ENCODE data around the gene PCID2. TPM values are rescaled to one million over a fixed set of nuclear protein-coding genes. Genes with fewer than 3 reads are reported as not detected.

PCID2 gene
- polyA plus RNA-seq, 3 donors from 2014 or later = 47.8 to 63.2 (median 60.2) TPM

GRCh38 chr13:113229791-113230190, 21.3 kb upstream of the PCID2 start:
- peak overlapping the region in 3 of 6 donors; percentile 5 to 15 (median 6) for H3K27ac Mint-ChIP-seq

DNA sequence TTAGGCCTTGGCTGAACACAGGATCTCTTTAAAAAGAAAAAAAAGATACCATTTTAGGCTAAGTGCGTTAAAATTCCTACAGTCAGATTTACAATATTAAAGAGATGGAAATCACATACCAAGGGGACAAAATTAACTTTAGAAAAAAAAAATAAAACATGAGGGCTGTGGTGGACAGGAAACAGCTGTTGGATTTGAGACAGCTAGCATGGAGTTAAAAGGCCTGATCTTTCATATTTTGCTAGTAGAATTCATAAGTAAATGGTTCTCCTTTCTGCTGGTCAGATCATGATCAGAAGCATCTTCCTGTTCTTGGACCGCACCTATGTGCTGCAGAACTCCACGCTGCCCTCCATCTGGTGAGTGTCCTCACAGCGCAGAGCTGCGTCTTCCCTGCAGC, 20.7 kb upstream of the PCID2 start:
- Mint-ChIP-seq H3K36me3 (peaks cover 10 to 33% (median 27%) of the 10 kb centered on the region in 3 donors), H3K27ac (peak overlapping the region in 1 of 6 donors; percentile 61), H3K9me3 (no peaks in the 10 kb centered on the region), H3K4me3 (no peak overlapping the region), H3K4me1 (peaks cover 5 to 8% of the 10 kb centered on the region in 2 donors), H3K27me3 (ENCODE audit: low read depth in 3 of 3) (peaks cover 0 to 8% (median 2%) of the 10 kb centered on the region in 3 donors)
- no peak for DNase-seq

More at GRCh38 chr13:113229791-113230190, 21.3 kb upstream of the PCID2 start:
- Mint-ChIP-seq H3K36me3 (peaks cover 10 to 30% (median 23%) of the 10 kb centered on the region in 3 donors), H3K27me3 (ENCODE audit: low read depth in 3 of 3) (peaks cover 0 to 8% (median 2%) of the 10 kb centered on the region in 3 donors), H3K4me3 (no peak overlapping the region), H3K4me1 (peaks cover 5 to 7% of the 10 kb centered on the region in 2 donors), H3K9me3 (no peaks in the 10 kb centered on the region)
- DNase-seq = no peak

DNA sequence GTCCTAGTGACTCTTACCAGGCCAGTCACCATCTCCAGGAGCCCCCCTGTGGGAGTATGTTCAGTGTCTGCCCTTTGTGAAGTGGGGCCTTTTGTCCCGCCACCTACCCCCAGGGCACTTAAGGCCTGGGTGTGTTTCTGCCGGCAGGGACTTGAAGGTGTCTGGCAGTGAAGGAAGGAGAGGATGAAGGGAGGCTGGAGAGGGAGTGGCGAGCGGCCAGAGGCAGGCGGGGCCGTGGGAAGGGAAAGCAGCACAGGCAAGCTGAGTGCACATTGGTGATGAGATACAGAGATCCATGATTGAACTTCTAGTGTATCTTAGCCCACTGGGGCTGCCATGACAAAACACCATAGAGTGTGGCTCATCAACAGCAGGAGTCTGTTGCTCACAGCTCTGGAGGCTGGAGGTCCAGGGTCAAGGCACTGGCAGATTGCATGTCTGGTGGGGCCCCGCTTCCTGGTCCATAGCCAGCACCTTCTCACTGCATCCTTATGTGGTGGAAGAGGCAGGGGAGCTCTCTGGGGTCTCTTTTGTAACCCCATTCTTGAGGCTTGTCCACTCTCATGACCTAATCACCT, 18.5 kb upstream of the PCID2 start:
- peaks cover 2 to 6% (median 5%) of the 10 kb centered on the region in 3 donors for H3K27me3 Mint-ChIP-seq (ENCODE audit: low read depth in 3 of 3)
- H3K9me3 Mint-ChIP-seq = peaks cover 0 to 2% (median 0%) of the 10 kb centered on the region in 6 donors
- H3K4me3 Mint-ChIP-seq = no peak overlapping the region
- peaks cover 18% of the 10 kb centered on the region in 2 donors for H3K4me1 Mint-ChIP-seq
- peaks cover 19 to 35% (median 26%) of the 10 kb centered on the region in 3 donors for H3K36me3 Mint-ChIP-seq
- DNase-seq = no peak
- H3K27ac Mint-ChIP-seq = peak overlapping the region in 3 of 6 donors; percentile 57 to 71 (median 67)

DNA sequence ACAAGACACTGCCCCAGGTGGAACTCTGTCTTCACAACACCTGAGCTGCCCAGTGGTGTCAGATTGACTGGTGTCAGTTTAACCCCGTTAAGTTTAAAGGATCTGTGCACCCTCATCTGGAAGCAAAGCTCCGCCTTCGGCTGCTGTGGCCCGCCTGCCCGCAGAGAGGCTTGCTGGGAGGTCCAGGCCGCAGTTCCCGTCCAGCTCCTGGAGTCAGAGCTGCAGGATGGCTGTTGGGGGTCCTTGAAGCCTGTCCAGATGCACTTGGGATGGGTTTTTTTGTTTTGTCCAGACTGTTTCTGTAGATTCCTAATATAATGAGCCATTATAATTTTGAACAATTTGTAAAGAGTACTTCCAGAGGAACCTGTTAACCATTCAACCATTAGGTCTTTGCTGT, 17.0 kb upstream of the PCID2 start:
- peaks cover 0 to 2% (median 0%) of the 10 kb centered on the region in 6 donors for H3K9me3 Mint-ChIP-seq
- H3K4me3 Mint-ChIP-seq = no peak overlapping the region
- H3K4me1 Mint-ChIP-seq = peaks cover 29 to 31% of the 10 kb centered on the region in 2 donors
- peaks cover 21 to 39% (median 31%) of the 10 kb centered on the region in 3 donors for H3K36me3 Mint-ChIP-seq
- no peak overlapping the region for H3K27ac Mint-ChIP-seq
- DNase-seq = no peak
- H3K27me3 Mint-ChIP-seq (ENCODE audit: low read depth in 3 of 3) = peaks cover 2 to 6% (median 5%) of the 10 kb centered on the region in 3 donors

- H3K4me1 Mint-ChIP-seq = peaks cover 37 to 42% of the 10 kb centered on the region in 2 donors
These were observed 16.0 kb upstream of the PCID2 start for GRCh38 chr13:113224486-113224885.

DNA sequence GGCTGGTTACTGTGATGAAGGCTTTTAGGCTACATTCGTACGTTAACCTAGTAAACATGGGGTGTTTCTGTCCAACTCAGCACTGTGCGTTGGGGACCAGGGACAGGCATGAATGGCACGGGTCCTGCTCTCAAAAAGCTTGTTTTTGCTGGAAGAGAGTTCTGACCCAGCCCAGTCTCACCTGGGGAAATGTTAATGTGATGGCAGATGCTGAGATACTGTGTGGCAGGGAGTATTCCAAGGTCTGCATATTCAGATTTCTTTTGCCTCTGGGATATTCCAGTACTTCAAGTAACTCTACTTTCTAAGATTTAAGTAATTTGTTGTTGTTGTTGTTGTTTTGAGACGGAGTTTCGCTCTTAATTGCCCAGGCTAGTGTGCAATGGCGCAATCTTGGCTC, 14.6 kb upstream of the PCID2 start:
- no peak overlapping the region for H3K4me3 Mint-ChIP-seq
- peak overlapping the region in 1 of 6 donors; percentile 64 for H3K27ac Mint-ChIP-seq
- peaks cover 15 to 39% (median 23%) of the 10 kb centered on the region in 3 donors for H3K36me3 Mint-ChIP-seq
- H3K27me3 Mint-ChIP-seq (ENCODE audit: low read depth in 3 of 3) = peaks cover 2 to 5% (median 3%) of the 10 kb centered on the region in 3 donors
- no peak for DNase-seq
- H3K4me1 Mint-ChIP-seq = peaks cover 39 to 53% of the 10 kb centered on the region in 2 donors
- peaks cover 0 to 2% (median 0%) of the 10 kb centered on the region in 6 donors for H3K9me3 Mint-ChIP-seq

More at GRCh38 chr13:113224486-113224885, 16.0 kb upstream of the PCID2 start:
- peaks cover 15 to 42% (median 26%) of the 10 kb centered on the region in 3 donors for H3K36me3 Mint-ChIP-seq
- no peak for DNase-seq
- peaks cover 0 to 2% (median 0%) of the 10 kb centered on the region in 6 donors for H3K9me3 Mint-ChIP-seq
- peaks cover 2 to 5% (median 3%) of the 10 kb centered on the region in 3 donors for H3K27me3 Mint-ChIP-seq (ENCODE audit: low read depth in 3 of 3)
- H3K4me3 Mint-ChIP-seq = no peak overlapping the region
- H3K27ac Mint-ChIP-seq = peak overlapping the region in 1 of 6 donors; percentile 46

GRCh38 chr13:113220877-113221276, 12.4 kb upstream of the PCID2 start:
- H3K27ac Mint-ChIP-seq = peak overlapping the region in 1 of 6 donors; percentile 0
- peaks cover 11 to 32% (median 18%) of the 10 kb centered on the region in 3 donors for H3K36me3 Mint-ChIP-seq

GRCh38 chr13:113220141-113220598, 11.7 kb upstream of the PCID2 start:
- H3K4me1 Mint-ChIP-seq = peaks cover 37 to 50% of the 10 kb centered on the region in 2 donors
- no peak for DNase-seq
- peaks cover 11 to 29% (median 18%) of the 10 kb centered on the region in 3 donors for H3K36me3 Mint-ChIP-seq
- peaks cover 0 to 4% (median 2%) of the 10 kb centered on the region in 3 donors for H3K27me3 Mint-ChIP-seq (ENCODE audit: low read depth in 3 of 3)
- H3K27ac Mint-ChIP-seq = peak overlapping the region in 1 of 6 donors; percentile 3
- H3K4me3 Mint-ChIP-seq = no peak overlapping the region
- H3K9me3 Mint-ChIP-seq = peaks cover 0 to 2% (median 0%) of the 10 kb centered on the region in 6 donors

More at GRCh38 chr13:113220877-113221276, 12.4 kb upstream of the PCID2 start:
- Mint-ChIP-seq H3K27me3 (ENCODE audit: low read depth in 3 of 3) (peaks cover 0 to 4% (median 2%) of the 10 kb centered on the region in 3 donors), H3K4me1 (peaks cover 37 to 50% of the 10 kb centered on the region in 2 donors), H3K4me3 (no peak overlapping the region), H3K9me3 (peaks cover 0 to 2% (median 0%) of the 10 kb centered on the region in 6 donors)
- peak in 1 of 3 donors; percentile 18 for DNase-seq

DNA sequence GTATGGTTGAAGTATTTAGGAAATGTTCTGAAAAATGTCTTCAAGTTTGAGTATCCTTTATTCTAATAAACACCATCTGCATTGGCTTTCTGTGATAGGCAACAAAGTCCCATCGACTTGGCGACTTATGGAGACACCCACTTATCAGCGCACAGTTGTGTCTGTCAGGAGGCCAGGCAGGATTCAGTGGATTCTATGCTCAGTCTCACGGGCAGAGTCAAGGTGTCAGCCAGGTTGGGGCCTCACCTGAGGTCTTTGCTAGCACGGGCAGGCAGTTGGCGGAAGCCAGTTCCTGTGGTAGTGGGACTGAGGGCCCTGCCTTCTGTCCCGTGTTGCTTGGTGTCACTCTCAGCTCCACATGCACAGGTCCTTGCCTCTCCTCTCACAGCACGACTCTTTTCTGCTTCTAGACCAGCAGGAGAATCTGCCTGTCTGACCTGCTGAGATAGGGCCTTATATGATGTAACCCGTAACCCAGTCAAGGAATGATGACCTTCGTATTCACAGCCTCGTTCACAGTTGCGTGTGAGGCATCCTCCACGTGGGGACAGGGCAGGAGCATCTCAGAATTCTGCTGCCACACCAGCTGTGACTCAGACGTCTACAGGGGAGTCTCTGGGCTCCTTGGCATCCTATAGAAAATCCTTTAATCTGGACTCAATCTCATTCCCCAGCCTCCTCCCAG, 10.9 kb upstream of the PCID2 start:
- no peak for DNase-seq
- Mint-ChIP-seq H3K4me1 (peaks cover 36 to 50% of the 10 kb centered on the region in 2 donors), H3K27me3 (ENCODE audit: low read depth in 3 of 3) (peaks cover 0 to 4% (median 2%) of the 10 kb centered on the region in 3 donors), H3K36me3 (peaks cover 10 to 26% (median 11%) of the 10 kb centered on the region in 3 donors), H3K4me3 (no peak overlapping the region), H3K27ac (peak overlapping the region in 1 of 6 donors; percentile 3), H3K9me3 (peaks cover 0 to 2% (median 0%) of the 10 kb centered on the region in 6 donors)

GRCh38 chr13:113218586-113218985, 10.1 kb upstream of the PCID2 start:
- Mint-ChIP-seq H3K27ac (peak overlapping the region in 1 of 6 donors; percentile 31), H3K27me3 (ENCODE audit: low read depth in 3 of 3) (peaks cover 0 to 4% (median 2%) of the 10 kb centered on the region in 3 donors), H3K4me1 (peaks cover 36 to 50% of the 10 kb centered on the region in 2 donors), H3K36me3 (peaks cover 10 to 21% (median 11%) of the 10 kb centered on the region in 3 donors), H3K4me3 (no peak overlapping the region), H3K9me3 (peaks cover 0 to 2% (median 0%) of the 10 kb centered on the region in 6 donors)
- DNase-seq = no peak

GRCh38 chr13:113216254-113217048, 8.0 kb upstream of the PCID2 start:
- H3K9me3 Mint-ChIP-seq = no peaks in the 10 kb centered on the region
- H3K27ac Mint-ChIP-seq = peak overlapping the region in 1 of 6 donors; percentile 22
- H3K4me3 Mint-ChIP-seq = no peak overlapping the region
- peaks cover 23 to 31% of the 10 kb centered on the region in 2 donors for H3K4me1 Mint-ChIP-seq
- DNase-seq = no peak
- H3K27me3 Mint-ChIP-seq (ENCODE audit: low read depth in 3 of 3) = no peaks in the 10 kb centered on the region
- H3K36me3 Mint-ChIP-seq = peaks cover 7 to 20% (median 10%) of the 10 kb centered on the region in 3 donors

DNA sequence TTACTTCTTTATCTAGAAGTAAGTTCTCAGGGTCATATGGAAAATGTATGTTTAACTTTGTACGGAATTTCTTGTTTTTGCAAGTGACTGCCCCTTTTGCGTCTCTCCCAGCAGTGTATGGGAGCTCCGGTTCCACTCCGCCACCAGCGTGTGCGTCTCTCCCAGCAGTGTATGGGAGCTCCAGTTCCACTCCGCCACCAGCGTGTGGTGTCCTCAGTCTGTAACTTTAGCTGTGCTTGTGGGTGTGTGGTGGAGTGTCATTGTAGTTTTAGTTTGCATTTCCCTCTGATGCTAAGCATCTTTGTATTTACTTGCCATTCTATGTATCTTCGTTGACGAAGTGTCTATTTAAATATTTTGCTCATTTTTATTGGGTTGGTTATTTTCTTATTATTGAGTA, 3.3 kb upstream of the PCID2 start:
- DNase-seq = no peak
- Mint-ChIP-seq H3K4me1 (peaks cover 16 to 29% of the 10 kb centered on the region in 2 donors), H3K27ac (peak overlapping the region; percentile 25 to 82 (median 36)), H3K27me3 (ENCODE audit: low read depth in 3 of 3) (peaks cover 0 to 9% (median 0%) of the 10 kb centered on the region in 3 donors), H3K36me3 (peaks cover 6 to 7% (median 7%) of the 10 kb centered on the region in 3 donors), H3K4me3 (peak overlapping the region; percentile 43 to 89 (median 63)), H3K9me3 (no peaks in the 10 kb centered on the region)

DNA sequence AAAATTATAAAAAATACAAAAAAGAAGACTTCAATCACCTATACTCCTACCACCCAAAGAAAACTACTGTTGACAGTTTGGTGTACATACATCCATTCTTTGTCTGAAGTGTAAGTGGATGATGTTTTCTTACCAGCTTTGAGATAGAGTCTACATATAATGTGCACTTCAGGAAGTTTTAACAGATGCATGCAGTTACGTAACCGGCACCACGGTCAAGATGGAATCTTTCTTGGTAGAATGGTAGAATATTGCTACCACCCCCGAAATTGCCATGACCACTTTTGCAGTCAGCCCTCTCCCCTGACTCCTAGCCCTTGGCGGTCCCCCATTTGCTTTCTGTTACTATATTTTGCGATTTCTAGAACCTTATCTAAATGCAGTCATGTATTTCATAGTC, 2.4 kb upstream of the PCID2 start:
- H3K27me3 Mint-ChIP-seq (ENCODE audit: low read depth in 3 of 3) = peaks cover 0 to 9% (median 0%) of the 10 kb centered on the region in 3 donors
- H3K4me3 Mint-ChIP-seq = peak overlapping the region; percentile 67 to 89 (median 80)
- H3K9me3 Mint-ChIP-seq = no peaks in the 10 kb centered on the region
- H3K27ac Mint-ChIP-seq = peak overlapping the region in 5 of 6 donors; percentile 34 to 88 (median 76)
- H3K36me3 Mint-ChIP-seq = peaks cover 6 to 7% (median 7%) of the 10 kb centered on the region in 3 donors
- no peak for DNase-seq
- H3K4me1 Mint-ChIP-seq = peaks cover 24 to 38% of the 10 kb centered on the region in 2 donors

Measured in immature natural killer cell (primary cell).